OCI-LY3 (cell line): ENCODE results near the gene TTC7B.

Experiments used
- H2AFZ ChIP-seq: fragments of 200-600, 300-600 bp; shearing (Covaris generic); 2 replicates; pipeline ENCODE4 v1.6.0; 2014; ENCODE audit warnings: antibody characterized with exemption, low read depth, low read length
- H3K27ac ChIP-seq: fragments of 200-600, 300-600 bp; sonication (generic); 2 replicates; pipeline ENCODE4 v1.5.1; 2014; ENCODE audit warnings: mild to moderate bottlenecking, low read length, moderate library complexity, mixed read lengths
- H3K27me3 ChIP-seq: fragments of 200-600, 300-600 bp; sonication (generic); 2 replicates; pipeline ENCODE4 v1.6.1; 2014; ENCODE audit warnings: low read depth, low read length, mixed read lengths
- H3K36me3 ChIP-seq: fragments of 200-600, 300-600 bp; sonication (generic); replicated peaks from 2 replicates; pipeline ENCODE3; 2014; ENCODE audit warnings: low read depth, low read length, mixed read lengths
- H3K4me1 ChIP-seq: fragments of 300-600, 200-600 bp; sonication (generic); 2 replicates; pipeline ENCODE4 v1.6.1; 2014; ENCODE audit warnings: low read length, mixed read lengths
- H3K4me2 ChIP-seq: fragments of 200-600, 300-600 bp; sonication (generic); 2 replicates; pipeline ENCODE4 v1.6.1; 2014; ENCODE audit warnings: low read length, mixed read lengths
- H3K4me3 ChIP-seq: fragments of 300-600, 200-600 bp; sonication (generic); 2 replicates; pipeline ENCODE4 v1.5.1; 2014; ENCODE audit warnings: antibody characterized with exemption, mild to moderate bottlenecking, low read length, moderate library complexity
- H3K79me2 ChIP-seq: fragments of 300-600, 200-600 bp; shearing (Covaris generic); 2 replicates; pipeline ENCODE4 v1.6.1; 2014; ENCODE audit warnings: mild to moderate bottlenecking, low read length, mixed read lengths
- H3K9ac ChIP-seq: fragments of 300-600, 200-600 bp; shearing (Covaris generic); 2 replicates; pipeline ENCODE4 v1.6.0; 2014; ENCODE audit warnings: mild to moderate bottlenecking, low read length, moderate library complexity
- H3K9me3 ChIP-seq: fragments of 200-600, 300-600 bp; shearing (Covaris generic); 2 replicates; pipeline ENCODE4 v1.6.1; 2014; ENCODE audit warnings: low read length, mixed read lengths; ENCODE audit not compliant: insufficient read depth
- H4K20me1 ChIP-seq: fragments of 200-600, 300-600 bp; sonication (generic); 2 replicates; pipeline ENCODE4 v1.6.1; 2016; ENCODE audit warnings: low read length, mixed read lengths; ENCODE audit not compliant: insufficient read depth
- EZH2phosphoT487 ChIP-seq: fragments of 200-600 bp; shearing (Covaris generic); IDR thresholded peaks from 2 replicates; pipeline ENCODE4 v1.6.1; 2018; ENCODE audit warnings: antibody characterized with exemption, mixed run types, low read depth
- TF ChIP-seq, protein P1 (sequence below): fragments of 200-600, 300-600 bp; sonication (generic); IDR thresholded peaks from 2 replicates; pipeline ENCODE4 v1.5.1; 2014; ENCODE audit warnings: antibody characterized with exemption, low read length, low read depth

Gene TTC7B

DNA sequence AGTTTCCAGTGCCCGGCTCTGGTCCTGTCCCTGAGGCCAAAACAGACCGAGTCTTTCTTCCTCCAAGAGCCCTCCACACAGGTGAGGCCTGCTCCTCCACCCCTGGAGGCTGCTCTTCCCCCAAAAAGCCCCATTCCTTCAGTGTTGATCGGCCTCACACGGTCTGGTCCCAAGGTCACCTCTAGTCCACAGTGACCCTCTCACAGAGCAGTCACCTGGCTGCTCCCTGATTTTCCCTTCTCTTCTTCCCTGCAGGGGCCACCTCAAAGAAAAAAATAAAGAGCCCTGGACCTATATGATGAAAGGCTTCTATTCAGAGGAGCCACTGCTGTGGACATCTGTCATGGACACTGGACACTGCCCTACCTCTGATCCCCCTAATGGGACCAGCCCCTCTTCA lies 42.5 kb downstream of the TTC7B start:
- TF ChIP-seq, protein P1, sequence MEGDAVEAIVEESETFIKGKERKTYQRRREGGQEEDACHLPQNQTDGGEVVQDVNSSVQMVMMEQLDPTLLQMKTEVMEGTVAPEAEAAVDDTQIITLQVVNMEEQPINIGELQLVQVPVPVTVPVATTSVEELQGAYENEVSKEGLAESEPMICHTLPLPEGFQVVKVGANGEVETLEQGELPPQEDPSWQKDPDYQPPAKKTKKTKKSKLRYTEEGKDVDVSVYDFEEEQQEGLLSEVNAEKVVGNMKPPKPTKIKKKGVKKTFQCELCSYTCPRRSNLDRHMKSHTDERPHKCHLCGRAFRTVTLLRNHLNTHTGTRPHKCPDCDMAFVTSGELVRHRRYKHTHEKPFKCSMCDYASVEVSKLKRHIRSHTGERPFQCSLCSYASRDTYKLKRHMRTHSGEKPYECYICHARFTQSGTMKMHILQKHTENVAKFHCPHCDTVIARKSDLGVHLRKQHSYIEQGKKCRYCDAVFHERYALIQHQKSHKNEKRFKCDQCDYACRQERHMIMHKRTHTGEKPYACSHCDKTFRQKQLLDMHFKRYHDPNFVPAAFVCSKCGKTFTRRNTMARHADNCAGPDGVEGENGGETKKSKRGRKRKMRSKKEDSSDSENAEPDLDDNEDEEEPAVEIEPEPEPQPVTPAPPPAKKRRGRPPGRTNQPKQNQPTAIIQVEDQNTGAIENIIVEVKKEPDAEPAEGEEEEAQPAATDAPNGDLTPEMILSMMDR, result no peak
- TF ChIP-seq EZH2phosphoT487, result no peak
- no peaks in the 10 kb centered on the region for H3K4me1 ChIP-seq
- H3K27ac ChIP-seq, result no peak overlapping the region
- H3K79me2 ChIP-seq, result no peaks in the 10 kb centered on the region
- no peak overlapping the region for H3K4me3 ChIP-seq
- no peak overlapping the region for H3K4me2 ChIP-seq
- no peak overlapping the region for H2AFZ ChIP-seq
- no peak overlapping the region for H3K9ac ChIP-seq
- no peaks in the 10 kb centered on the region for H3K27me3 ChIP-seq
- peaks cover 5% of the 10 kb centered on the region for H3K36me3 ChIP-seq
- H3K9me3 ChIP-seq, result no peaks in the 10 kb centered on the region
- H4K20me1 ChIP-seq, result no peaks in the 10 kb centered on the region

DNA sequence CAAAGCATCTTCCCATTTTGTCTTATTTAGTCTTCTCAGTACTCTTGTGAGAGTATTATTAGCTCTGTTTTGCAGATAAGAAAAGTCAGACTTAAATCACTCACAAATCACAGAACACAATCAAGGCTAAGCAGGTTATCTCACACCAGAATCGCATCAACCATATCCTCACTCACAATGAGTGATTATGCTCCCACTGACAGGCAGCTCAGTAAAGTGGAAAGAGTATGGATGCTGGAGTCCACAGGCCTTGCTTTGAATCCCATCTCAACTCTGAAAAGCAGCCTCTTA lies 43.1 kb downstream of the TTC7B start:
- no peak for TF ChIP-seq EZH2phosphoT487
- TF ChIP-seq, protein P1, result no peak
- H3K27me3 ChIP-seq, result no peaks in the 10 kb centered on the region

DNA sequence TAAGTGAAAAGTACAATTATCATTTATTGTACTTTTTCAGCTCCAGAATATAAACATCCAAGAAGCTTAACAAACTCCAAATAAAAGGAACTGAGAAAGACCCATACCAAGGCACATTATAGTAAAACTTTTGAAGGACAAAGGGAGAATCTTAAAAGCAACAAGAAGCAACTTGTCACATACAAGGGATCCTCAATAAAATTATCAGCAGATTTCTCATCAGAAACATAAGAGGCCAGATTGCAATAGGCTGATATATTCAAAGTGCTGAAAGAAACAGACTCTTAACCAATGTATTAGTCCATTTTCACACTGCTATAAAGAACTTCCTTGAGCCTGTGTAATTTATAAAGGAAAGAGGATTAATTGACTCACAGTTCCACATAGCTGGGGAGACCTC lies 48.3 kb downstream of the TTC7B start:
- Histone ChIP-seq H3K4me3 (no peak overlapping the region), H3K9me3 (peaks cover 23% of the 10 kb centered on the region)
- TF ChIP-seq, protein P1, result no peak
- no peak for TF ChIP-seq EZH2phosphoT487

More for the DNA sequence above, 43.1 kb downstream of the TTC7B start:
- Histone ChIP-seq H3K79me2 (no peaks in the 10 kb centered on the region), H3K4me3 (no peak overlapping the region), H3K4me2 (no peak overlapping the region), H3K4me1 (no peaks in the 10 kb centered on the region), H3K27ac (no peak overlapping the region), H4K20me1 (no peaks in the 10 kb centered on the region), H2AFZ (no peak overlapping the region), H3K9ac (no peak overlapping the region), H3K36me3 (peaks cover 6% of the 10 kb centered on the region), H3K9me3 (peaks cover under 1% of the 10 kb centered on the region; the same call in 1 of the 2 replicates)

DNA sequence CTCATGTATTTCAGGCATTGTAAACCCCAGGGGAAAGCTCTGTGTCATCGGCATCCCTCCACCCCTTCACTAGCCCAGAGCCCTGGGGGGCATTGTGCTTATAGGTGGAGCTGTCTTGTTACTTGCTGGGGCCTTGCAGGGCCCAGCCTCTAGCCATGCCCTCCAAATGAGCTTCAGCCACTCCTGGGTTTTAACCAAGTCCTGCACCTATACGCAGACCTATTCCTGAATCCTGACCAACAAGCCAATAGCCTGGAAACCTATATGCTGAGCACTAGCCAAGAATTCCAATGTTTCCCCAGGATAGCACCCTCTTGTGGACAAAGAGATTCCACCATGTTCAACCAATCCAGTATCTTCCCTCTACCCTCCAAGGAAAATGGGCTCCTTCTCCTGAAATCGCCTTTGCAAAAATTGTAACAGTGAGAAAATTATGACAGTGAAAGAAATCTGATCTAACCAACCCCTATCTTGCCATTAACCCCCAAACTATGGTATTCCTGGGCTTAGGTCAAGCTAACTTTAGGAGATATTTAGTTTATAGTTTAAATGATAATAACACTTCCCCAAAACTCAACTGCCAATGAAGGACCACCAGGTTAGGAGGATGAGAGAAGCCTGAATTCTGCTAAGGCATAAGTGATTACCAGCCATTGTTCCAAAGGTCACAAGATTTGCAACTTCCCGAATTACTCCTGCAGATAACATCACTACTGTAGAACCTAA lies 55.5 kb downstream of the TTC7B start:
- no peak overlapping the region for H2AFZ ChIP-seq
- TF ChIP-seq, protein P1, result peak; percentile 73
- TF ChIP-seq EZH2phosphoT487, result no peak

More for the DNA sequence above, 48.3 kb downstream of the TTC7B start:
- H3K79me2 ChIP-seq, result no peaks in the 10 kb centered on the region
- H3K27me3 ChIP-seq, result no peaks in the 10 kb centered on the region
- no peak overlapping the region for H3K9ac ChIP-seq
- H4K20me1 ChIP-seq, result no peaks in the 10 kb centered on the region
- no peak overlapping the region for H3K4me2 ChIP-seq
- no peaks in the 10 kb centered on the region for H3K4me1 ChIP-seq
- peaks cover 21% of the 10 kb centered on the region for H3K36me3 ChIP-seq
- no peak overlapping the region for H3K27ac ChIP-seq
- H2AFZ ChIP-seq, result no peak overlapping the region

More for the DNA sequence above, 55.5 kb downstream of the TTC7B start:
- Histone ChIP-seq H3K79me2 (no peaks in the 10 kb centered on the region), H3K27ac (no peak overlapping the region), H3K9ac (no peak overlapping the region), H3K4me1 (peaks cover 19% of the 10 kb centered on the region), H3K9me3 (0 out of 2 replicates have a peak, but pooled peaks cover 9% of the 10 kb centered on the region), H4K20me1 (no peaks in the 10 kb centered on the region), H3K4me2 (no peak overlapping the region), H3K36me3 (no peaks in the 10 kb centered on the region), H3K27me3 (no peaks in the 10 kb centered on the region), H3K4me3 (no peak overlapping the region)
